Epidermal melanocyte (primary cell): ENCODE data around the gene HDAC10.
"Not testable (repeated sequence)": the region's sequence is repeated elsewhere in the genome, so short reads cannot be mapped to it uniquely, and the experiment has no call there.

Experiments used
- DNase-seq: peaks from one replicate; pipeline ENCODE4 v3.0.0; 2011; ENCODE audit warnings: low spot score; ENCODE audit not compliant: insufficient read length

HDAC10 gene

DNA sequence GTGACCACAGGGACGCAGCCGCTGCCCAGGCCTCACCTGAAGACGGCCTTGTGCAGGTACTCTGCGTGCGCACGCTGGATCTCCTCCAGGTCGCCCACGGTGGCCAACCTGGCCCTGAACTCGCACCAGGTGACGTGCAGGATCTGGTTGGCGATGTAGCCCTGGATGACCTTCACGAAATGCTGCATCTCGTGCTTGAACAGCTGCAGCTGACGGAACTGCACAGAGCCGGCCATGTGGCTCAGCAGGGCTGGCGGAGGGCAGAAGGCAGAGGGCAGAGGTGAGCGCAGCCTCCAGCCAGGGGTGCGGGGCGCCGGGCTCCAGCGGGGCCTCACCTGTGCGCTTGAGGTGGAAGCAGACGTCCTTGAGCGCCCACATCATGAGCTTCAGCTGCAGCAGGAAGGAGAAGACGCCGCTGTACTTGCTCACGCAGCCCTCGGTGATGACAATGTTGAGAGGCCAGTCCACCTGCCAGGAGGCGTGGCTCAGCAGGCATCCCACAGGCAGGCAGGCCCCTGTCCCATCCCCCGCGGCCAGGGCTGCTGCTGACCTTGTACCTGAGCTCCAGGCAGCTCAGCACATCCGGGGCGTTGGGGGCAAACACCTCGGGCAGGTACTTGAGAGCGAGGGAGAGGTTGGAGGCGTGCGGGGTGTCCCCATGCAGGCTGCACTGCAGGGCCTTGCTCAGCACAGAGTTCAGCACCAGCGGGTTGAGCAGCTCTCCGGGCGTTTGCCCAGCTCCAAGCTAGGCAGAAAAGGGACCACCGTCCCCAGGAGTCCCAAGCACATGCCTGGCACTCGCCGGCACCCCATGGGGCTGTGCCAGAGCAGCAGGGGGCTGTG, 32.7 kb downstream of the HDAC10 start:
- no peak for DNase-seq

DNA sequence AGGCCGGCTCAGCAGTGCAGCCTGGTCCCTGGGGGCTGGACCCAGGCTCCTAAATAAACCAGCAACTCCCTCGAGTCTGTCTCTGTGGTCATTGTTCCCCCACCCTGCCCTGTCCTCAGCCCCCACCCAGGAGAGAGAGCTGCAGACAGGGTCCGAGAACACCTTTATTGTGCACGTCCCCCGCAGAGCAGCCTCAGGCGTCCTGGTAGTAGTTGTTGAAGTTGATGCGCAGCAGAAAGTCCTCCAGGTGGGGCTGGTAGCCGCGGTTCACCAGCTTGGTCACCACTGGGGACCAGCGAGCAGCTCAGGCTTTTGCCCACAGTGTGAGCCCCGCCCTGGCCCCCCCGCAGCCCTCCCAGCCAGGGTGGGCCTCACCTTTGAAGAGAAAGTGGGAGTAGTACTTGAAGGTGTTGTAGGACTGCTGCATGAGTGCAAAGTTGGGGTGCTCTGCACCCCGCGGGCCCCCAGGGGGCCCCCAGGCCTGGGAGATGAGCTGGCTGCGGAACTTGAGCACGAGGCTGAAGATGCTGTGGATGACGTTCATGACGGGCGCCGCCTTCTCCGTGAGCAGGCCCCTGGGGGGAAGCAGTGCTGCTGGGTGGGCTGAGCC, 33.4 kb downstream of the HDAC10 start:
- DNase-seq = no peak

DNA sequence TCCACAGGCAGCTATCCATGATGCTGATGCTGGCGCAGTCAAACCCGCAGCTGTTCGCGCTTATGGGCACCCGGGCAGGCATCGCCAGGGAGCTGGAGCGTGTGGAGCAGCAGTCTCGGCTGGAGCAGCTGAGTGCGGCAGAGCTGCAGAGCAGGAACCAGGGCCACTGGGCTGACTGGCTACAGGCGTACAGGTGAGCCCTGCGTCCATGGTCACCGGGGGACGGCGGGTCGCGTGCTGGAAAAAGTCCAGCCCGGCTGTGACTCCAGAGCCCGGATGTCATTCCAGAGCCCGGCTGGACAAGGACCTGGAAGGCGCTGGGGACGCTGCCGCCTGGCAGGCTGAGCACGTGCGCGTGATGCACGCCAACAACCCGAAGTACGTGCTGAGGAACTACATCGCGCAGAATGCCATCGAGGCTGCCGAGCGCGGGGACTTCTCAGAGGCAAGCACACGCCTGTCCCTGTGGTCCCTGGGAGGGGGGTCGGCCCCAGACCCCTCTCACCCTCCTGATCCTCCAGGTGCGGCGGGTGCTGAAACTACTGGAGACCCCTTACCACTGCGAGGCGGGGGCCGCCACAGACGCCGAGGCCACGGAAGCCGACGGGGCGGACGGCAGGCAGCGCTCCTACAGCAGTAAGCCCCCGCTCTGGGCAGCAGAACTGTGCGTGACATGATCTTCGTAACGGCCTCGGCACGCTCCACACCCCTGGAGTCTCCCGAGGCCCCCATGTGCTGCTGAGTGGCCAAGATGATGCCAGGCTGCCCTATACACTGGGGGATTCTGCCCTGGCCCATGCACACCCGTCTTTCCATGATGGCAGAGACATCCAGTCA, 34.2 kb downstream of the HDAC10 start:
- DNase-seq = no peak

- no peak for DNase-seq
Observed at GRCh38 chr22:50216055-50216683, 34.9 kb downstream of the HDAC10 start.

GRCh38 chr22:50215297-50216054, 35.6 kb downstream of the HDAC10 start:
- DNase-seq = no peak

DNA sequence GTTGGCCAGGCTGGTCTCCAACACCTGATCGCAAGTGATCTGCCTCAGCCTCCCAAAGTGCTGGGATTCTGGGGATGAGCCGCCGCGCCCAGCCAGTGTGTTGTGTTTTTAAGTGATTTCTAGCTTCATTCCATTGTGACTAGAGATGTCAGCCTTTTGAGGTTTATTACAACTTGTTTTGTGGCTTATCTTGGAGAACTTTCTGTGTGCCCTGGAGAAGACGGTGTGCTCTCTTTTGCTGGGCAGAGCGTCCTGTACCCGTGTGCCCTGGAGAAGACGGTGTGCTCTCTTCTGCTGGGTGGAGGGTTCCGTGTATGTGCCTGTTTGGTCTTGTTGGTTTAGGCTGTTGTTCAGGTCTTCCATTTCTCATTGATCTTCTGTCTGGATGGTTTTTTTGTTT, 37.8 kb downstream of the HDAC10 start:
- no peak for DNase-seq

- no peak for DNase-seq
Observed at GRCh38 chr22:50211147-50211546, 39.9 kb downstream of the HDAC10 start.

DNA sequence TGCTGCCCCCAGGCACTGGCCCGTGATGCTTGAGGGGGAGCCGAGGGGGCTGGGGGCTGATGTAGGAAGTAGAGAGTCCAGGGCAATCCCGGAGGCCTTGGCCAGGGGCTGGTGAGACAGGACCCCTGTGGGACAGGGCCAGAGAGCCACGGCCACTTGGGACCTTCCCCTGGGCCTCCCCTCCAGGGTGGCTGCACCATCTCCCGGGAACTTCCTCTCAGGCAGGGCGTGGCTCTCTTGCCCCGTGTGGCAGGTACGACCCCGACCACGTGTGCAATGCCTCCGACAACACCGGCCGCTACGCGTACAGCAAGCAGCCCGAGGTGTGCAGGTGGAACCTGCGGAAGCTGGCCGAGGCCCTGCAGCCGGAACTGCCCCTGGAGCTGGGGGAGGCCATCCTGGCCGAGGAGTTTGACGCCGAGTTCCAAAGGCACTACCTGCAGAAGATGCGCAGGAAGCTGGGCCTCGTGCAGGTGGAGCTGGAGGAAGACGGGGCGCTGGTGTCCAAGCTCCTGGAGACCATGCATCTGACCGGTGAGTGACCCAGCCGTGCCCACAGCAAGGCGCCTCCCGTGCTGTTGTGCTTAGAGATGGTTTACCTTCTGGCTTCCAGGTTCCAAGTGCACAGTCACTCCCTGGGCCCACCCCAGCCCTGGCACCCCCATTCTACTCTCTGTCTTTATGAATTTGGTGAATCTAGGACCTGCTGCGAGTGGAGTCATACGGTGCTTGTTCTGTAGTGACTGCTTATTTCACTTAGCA, 40.5 kb downstream of the HDAC10 start:
- DNase-seq = no peak

GRCh38 chr22:50209893-50210292, 41.2 kb downstream of the HDAC10 start:
- DNase-seq = peak; percentile 88

DNA sequence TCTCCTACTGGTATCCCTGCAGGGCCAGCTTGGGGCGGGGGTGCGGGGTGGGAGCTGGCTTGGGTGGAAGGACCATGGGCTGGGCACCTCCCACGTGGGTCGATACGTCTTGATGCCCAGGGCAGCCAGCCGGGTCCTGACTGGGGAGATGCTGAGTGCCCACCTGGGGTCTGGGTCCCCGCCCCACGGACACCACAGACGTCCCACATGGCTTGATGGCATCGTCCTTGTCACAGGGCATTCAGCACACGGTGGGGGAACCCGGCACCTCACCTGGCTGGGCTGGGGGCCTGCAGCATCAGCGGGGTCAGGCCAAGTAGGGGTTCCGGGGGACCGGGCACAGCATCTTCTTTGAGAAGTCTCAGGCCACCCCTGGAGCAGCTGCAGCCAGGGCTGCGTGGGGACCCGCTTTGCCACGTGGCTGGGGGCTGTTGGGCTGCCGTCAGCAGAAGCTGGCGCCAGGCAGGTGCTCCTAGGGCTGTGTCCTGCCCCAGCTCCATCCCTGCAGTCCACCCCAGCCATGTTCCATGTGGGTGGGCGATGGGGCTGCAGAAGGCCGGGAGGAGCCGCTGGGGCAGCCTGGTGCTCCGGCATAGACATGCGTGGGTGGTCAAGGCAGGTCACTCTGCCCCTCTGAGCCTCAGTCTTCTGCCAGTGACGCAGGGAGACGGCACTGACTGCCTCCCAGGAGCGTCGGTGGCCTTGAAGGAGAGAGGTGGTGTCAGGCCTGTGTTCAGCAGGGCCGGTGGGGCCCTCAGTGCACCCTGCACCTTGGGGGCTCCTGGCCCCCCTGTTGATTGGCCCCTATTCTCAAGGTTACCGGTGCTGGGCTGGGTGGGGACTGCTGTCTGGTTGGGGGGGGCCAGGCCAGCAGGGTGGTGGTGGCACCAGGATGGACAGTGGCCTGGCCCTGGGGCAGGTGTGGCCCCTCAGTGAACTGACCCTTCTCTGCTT, 41.8 kb downstream of the HDAC10 start:
- DNase-seq = no peak

DNA sequence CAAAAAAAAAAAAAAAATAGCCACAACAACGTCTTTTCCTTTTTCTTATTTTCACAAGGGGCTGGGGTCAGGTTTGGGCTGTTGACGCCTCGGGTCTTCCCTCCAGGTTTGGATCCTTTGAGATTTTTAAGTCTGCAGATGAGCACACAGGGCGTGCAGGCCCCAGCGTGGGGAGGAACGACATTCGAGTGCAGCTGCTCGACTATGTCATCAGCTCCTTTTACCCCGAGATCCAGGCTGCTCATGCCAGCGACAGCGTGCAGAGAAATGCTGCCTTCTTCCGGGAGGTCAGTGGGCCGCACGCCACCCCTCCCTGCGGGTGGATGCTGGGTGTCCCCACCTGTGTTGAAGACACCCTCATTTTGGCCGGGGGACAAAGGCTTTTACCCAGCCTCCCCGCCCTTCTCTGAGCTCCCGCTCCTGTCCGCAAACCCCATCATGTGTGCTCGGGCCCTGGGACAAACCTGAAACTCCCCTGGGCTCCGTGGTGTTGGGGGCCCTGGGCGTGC, 42.6 kb downstream of the HDAC10 start:
- no peak for DNase-seq

- no peak for DNase-seq
Observed at GRCh38 chr22:50207383-50208140, 43.5 kb downstream of the HDAC10 start.

DNA sequence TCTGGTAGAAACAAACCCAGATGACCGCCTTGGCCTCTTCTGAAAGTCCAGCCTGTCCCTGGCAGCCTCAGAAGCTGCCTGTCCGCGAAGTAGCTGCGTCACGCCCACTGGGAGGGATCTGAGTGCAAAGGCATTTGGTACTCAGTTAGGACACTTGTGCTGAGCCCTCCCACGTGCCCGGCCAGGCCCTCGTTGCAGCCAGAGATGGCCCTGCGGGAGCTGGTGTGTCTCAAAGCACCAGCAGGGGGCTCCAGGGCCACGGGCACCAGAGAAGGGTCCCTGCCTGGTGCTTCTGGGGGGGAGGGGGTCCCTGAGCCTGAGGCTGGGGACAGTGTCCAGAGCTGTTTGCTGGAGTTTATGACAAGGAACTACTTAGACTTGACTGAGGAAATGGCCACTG, 44.5 kb downstream of the HDAC10 start:
- DNase-seq = no peak

DNA sequence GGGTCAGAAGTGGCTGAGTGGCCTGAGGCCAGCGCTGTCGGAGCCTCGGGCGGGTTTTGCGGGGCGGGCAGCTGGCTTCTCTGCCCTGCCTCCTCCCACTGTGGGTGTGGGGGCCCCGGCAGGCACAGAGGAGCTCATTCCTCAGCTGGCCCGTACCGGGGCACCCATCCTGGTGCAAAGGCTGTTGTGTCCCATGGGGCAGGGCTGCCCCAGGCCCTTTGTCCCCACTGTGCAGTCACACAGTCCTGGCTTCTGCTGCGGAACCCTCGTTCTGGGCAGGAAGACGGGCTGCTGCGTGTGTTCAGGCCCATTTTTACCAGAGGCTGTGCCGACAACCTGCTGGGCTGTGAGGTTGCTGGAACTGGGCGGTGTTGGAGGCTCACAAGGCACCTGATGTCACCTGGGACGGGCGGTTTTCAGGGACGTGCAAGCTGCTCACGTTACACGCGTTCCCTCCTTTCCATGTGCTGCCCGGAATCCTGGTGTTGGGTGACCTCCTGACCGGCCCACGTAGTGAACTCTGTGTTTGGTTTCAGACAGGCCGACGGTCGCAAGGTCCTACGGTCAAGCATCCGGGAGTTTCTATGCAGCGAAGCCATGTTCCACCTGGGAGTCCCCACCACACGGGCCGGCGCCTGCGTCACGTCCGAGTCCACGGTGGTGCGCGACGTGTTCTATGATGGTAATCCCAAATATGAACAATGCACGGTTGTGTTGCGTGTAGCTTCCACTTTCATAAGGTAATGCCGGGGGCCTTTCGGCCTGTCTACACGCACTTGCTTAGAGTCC, 45.1 kb downstream of the HDAC10 start:
- no peak for DNase-seq

DNA sequence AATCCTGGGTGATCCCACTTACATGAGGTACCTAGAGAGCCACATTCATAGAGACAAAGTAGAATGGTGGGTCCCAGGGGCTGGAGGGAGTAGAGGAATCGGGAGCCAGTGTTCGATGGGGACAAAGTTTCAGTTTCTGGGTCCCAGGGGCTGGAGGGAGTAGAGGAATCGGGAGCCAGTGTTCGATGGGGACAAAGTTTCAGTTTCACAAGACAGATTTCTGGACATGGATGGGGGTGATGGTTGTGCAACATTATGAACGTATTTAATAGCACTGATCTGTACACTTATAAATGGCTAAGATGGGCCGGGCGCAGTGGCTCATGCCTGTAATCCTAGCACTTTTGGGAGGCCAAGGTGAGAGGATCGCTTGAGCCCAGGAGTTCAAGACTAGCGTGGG, 46.1 kb downstream of the HDAC10 start:
- not testable (repeated sequence) for DNase-seq

GRCh38 chr22:50204571-50204970, 46.5 kb downstream of the HDAC10 start:
- DNase-seq = no peak

DNA sequence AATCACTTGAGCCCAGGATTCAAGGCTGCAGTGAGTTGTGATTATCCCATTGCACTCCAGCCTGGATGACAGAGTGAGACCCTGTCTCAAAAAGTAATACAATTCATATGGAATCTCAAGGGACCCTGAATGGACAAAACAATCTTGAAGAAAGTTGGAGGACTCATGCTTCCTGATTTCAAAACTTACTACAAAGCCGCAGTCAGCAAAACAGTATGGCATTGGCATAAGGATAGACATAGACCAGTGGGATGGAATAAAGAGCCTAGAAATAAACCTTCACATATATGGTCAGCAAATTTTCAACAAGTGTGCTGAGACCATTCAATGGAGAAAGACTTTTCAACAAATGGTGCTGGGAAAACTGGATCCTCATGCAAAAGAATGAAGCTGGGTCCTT, 47.8 kb downstream of the HDAC10 start:
- no peak for DNase-seq
